SK-N-MC (cell line): ENCODE results near the gene C6orf132.
"Not testable (repeated sequence)": the region's sequence is repeated elsewhere in the genome, so short reads cannot be mapped to it uniquely, and the experiment has no call there.

Experiments
- EZH2 ChIP-seq: fragments of 200-600 bp; sonication (generic); IDR thresholded peaks from one replicate; pipeline ENCODE4 v1.6.1; 2017; ENCODE audit warnings: antibody characterized with exemption
- FOXP2 ChIP-seq: optimal IDR thresholded peaks from 2 replicates; pipeline ENCODE3; 2011; ENCODE audit warnings: mild to moderate bottlenecking, moderate library complexity; ENCODE audit not compliant: insufficient read depth; ENCODE audit errors: extremely low read length, control extremely low read depth
- POLR2AphosphoS5 ChIP-seq: IDR thresholded peaks from 2 replicates; pipeline ENCODE4 v1.6.1; 2012; ENCODE audit warnings: mild to moderate bottlenecking, low read depth, low read length, borderline replicate concordance

- not testable (repeated sequence) for TF ChIP-seq EZH2, POLR2AphosphoS5, FOXP2
Measured at GRCh38 chr6:42152528-42153213, 10.3 kb upstream of the C6orf132 start.
